Breast epithelium (tissue), 4 donors: Measurements from ENCODE around the gene CASP5. TPM values are rescaled to one million over a fixed set of nuclear protein-coding genes. Genes with fewer than 3 reads are reported as not detected.
A peak's percentile ranks its signal among the peaks of the same experiment; 100 is the strongest.
"Not testable (repeated sequence)": the region's sequence is repeated elsewhere in the genome, so short reads cannot be mapped to it uniquely, and the experiment has no call there.

Experiments used
- DNase-seq, 2 donors: peaks; one replicate each; pipeline ENCODE4 v3.0.0-alpha.2; 2019; ENCODE audit warnings: low spot score in 2 of 2
- H3K27ac ChIP-seq, 2 donors: fragments of 200-600 bp; sonication (generic) in 1 of 2; one replicate each; pipeline ENCODE4 v1.5.1; 2016 to 2019; ENCODE audit warnings: mild to moderate bottlenecking in 1 of 2
- H3K27me3 ChIP-seq, 2 donors: fragments of 200-600 bp; sonication (generic) in 1 of 2; one replicate each; pipeline versions ENCODE4 v1.5.1 to v1.6.0; 2017 to 2019; ENCODE audit warnings: control low read depth in 1 of 2, mild to moderate bottlenecking in 1 of 2
- H3K36me3 ChIP-seq: fragments of 200-600 bp; one replicate; pipeline ENCODE4 v1.5.1; 2019
- H3K4me1 ChIP-seq, 2 donors: fragments of 200-600 bp; sonication (generic); one replicate each; pipeline ENCODE4 v1.5.1; 2016 to 2019; ENCODE audit warnings: control low read depth in 1 of 2
- H3K4me3 ChIP-seq, 3 donors: fragments of 200-600 bp; sonication (generic); 1 replicate in 2 of 3; 2 replicates in 1 of 3; pipeline ENCODE4 v1.5.1; 2016 to 2019; ENCODE audit warnings: mild to moderate bottlenecking in 3 of 3, moderate library complexity in 2 of 3
- H3K9me3 ChIP-seq, 2 donors: fragments of 200-600 bp; sonication (generic) in 1 of 2; one replicate each; pipeline ENCODE4 v1.5.1; 2016 to 2019; ENCODE audit warnings: control low read depth in 1 of 2
- POLR2A ChIP-seq: fragments of 450-650 bp; IDR thresholded peaks from one replicate; pipeline ENCODE4 v1.6.1; 2016; ENCODE audit warnings: antibody characterized with exemption, mild to moderate bottlenecking, moderate library complexity
- POLR2AphosphoS5 ChIP-seq, 3 donors: sonication (generic); formaldehyde crosslinking; IDR thresholded peaks; one replicate each; pipeline ENCODE4 v1.6.1; 2017; ENCODE audit warnings: antibody characterized with exemption in 3 of 3
- intact Hi-C: fragments of 100-400 bp; cut with DNase I; formaldehyde crosslinking; loops from one replicate; pipeline ENCODE4 v1.15.1; 2023; ENCODE audit warnings: low total_unique reads
- total RNA-seq, 3 donors: library from RNA; depleted of rRNA; stranded (reverse); fragments of >200 nt; gene quantifications; one replicate each; pipeline ENCODE4 v1.1.0, GENCODE V29; 2016
- TF ChIP-seq, protein P1 (sequence below), 3 donors: fragments of 450-650 bp; IDR thresholded peaks; one replicate each; pipeline ENCODE4 v1.5.1; 2016 to 2017; ENCODE audit warnings: antibody characterized with exemption in 3 of 3, mild to moderate bottlenecking in 3 of 3, moderate library complexity in 3 of 3

Gene CASP5
- total RNA-seq, 3 donors from 2014 or later = 1.3 TPM; not detected in 2

DNA sequence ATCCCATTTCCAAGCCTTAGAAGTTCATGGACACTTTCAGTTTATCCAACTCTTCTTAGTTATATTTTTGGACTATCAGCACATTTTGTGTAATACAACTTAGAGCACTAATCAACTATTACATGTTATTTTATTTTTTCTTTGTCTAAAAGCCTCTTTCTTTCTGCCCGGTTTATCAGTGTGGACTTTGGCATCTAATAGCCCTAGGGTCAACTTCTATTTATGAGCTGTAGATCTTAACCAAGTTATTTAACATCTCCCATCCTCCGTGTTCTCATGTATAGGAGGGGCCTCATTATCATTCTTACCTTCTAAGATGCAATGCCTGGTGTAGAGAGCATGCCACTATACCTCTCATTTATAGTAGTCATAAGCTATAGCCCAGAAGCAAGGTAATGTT lies 17.7 kb upstream of the CASP5 start:
- H3K36me3 ChIP-seq = no peaks in the 10 kb centered on the region
- H3K9me3 ChIP-seq = no peaks in the 10 kb centered on the region
- intact Hi-C loops = no loop called here
- H3K27me3 ChIP-seq = no peaks in the 10 kb centered on the region
- H3K4me3 ChIP-seq = no peak overlapping the region
- DNase-seq = no peak
- H3K27ac ChIP-seq = no peak overlapping the region
- TF ChIP-seq, protein P1, sequence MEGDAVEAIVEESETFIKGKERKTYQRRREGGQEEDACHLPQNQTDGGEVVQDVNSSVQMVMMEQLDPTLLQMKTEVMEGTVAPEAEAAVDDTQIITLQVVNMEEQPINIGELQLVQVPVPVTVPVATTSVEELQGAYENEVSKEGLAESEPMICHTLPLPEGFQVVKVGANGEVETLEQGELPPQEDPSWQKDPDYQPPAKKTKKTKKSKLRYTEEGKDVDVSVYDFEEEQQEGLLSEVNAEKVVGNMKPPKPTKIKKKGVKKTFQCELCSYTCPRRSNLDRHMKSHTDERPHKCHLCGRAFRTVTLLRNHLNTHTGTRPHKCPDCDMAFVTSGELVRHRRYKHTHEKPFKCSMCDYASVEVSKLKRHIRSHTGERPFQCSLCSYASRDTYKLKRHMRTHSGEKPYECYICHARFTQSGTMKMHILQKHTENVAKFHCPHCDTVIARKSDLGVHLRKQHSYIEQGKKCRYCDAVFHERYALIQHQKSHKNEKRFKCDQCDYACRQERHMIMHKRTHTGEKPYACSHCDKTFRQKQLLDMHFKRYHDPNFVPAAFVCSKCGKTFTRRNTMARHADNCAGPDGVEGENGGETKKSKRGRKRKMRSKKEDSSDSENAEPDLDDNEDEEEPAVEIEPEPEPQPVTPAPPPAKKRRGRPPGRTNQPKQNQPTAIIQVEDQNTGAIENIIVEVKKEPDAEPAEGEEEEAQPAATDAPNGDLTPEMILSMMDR (IDR thresholded peaks at IDR 0.05) = no peak
- no peak for TF ChIP-seq POLR2AphosphoS5 (IDR thresholded peaks at IDR 0.05)
- TF ChIP-seq POLR2A = no peak
- no peaks in the 10 kb centered on the region for H3K4me1 ChIP-seq

DNA sequence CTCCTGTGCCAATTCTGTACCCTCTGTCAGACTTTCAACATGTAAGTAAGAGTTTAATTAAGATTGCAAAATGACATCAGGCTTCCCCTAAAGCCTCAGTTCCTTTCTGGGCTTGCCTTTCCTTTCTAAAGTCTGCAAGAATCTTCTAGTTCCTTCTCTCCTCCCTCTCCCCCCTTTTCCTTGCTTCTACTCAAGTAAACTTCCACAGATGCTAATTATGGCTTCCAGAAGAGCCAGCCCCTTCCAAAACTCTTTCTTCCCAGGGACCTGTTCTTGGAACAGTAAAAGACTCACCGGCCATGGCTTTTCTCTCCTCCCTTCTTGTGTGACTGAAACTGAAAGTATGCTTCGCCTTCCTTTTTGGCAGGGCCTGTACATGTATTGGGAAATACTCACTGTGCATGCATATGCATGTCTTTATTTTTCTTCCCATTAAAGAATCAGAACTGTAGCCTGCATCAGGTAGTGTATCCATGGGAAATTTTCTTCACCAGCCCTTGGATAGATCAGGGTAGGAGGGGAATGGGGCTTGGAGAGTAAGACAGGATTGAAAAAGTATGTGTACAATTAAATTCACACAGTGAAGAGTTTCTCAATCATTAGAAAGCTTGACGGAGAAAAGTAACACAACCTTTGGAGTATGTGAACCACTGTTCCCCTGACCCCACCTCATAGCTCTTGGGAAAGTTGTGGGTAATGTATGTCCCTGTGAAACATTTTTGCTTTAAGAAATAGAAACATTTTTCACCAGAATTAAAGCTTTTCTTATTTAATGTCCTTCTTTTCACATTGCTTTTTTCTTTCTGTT lies 12.0 kb upstream of the CASP5 start, which contains the start of gene CASP1:
CASP1 (minus strand) TSS at position 332 of the 808 bp plus-strand sequence; CDS start at position 301, 31 bp downstream.
- DNase-seq = peak in 1 of 2 donors; percentile 68
- intact Hi-C loops = no loop called here
- Histone ChIP-seq H3K9me3 (no peaks in the 10 kb centered on the region), H3K4me3 (peak within 1 kb of the TSS; percentile 32 to 64 (median 50)), H3K36me3 (no peaks in the 10 kb centered on the region), H3K27ac (peak within 1 kb of the TSS; percentile 78 to 83), H3K27me3 (no peaks in the 10 kb centered on the region), H3K4me1 (no peaks in the 10 kb centered on the region)
- TF ChIP-seq POLR2A = no peak
- TF ChIP-seq POLR2AphosphoS5 (IDR thresholded peaks at IDR 0.05) = peak in 1 of 3 donors; percentile 51
- TF ChIP-seq, protein P1 (IDR thresholded peaks at IDR 0.05) = no peak

DNA sequence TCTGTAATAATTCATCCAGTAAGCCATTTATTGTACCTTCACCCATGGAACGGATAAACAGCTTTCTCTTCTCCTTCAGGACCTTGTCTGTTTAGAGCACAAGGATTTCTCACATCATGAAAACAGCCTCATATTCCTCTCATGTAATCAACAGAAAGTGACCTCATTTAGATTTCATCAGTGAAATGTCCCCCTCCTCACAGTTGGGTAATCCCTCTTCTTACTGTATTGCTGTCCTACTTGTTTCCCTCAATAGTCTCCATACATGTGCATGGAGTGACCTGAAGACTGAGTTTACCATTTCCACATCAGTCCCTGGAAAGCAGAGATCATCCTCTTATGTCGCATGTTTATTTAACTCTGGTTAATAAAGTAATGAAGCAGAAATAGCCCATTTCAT lies 11.4 kb upstream of the CASP5 start:
- peak overlapping the region; percentile 78 to 83 for H3K27ac ChIP-seq
- H3K36me3 ChIP-seq, intact Hi-C loops, DNase-seq, H3K9me3 ChIP-seq, H3K4me1 ChIP-seq, H3K27me3 ChIP-seq: not testable (repeated sequence)
- H3K4me3 ChIP-seq = peak overlapping the region; percentile 32 to 64 (median 50)

DNA sequence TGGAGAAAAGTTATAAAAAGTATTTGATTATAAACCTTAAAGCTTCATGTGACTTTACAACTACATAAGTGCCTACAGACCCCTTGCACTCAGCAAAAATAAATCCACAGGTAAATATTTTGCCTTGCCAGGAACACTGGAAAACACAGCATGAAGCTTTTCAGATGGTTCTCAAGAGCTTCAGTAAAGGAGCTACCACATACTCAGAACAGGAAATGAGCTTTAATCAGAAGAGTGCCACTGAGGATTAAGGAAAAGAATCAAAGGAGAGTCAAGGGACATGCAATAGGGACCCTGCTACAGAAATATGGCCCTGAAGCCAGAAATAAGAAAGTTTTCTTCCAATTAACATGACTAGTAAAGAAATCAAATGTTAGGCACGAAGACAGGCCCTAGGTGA lies 10.8 kb upstream of the CASP5 start:
- TF ChIP-seq POLR2AphosphoS5 (IDR thresholded peaks at IDR 0.05) (no peak), POLR2A (no peak)
- TF ChIP-seq, protein P1 (IDR thresholded peaks at IDR 0.05) = no peak
- Histone ChIP-seq H3K4me1 (no peaks in the 10 kb centered on the region), H3K27me3 (no peaks in the 10 kb centered on the region), H3K4me3 (peak overlapping the region in 2 of 3 donors; percentile 50 to 64), H3K36me3 (no peaks in the 10 kb centered on the region), H3K9me3 (no peaks in the 10 kb centered on the region), H3K27ac (peak overlapping the region in 1 of 2 donors; percentile 83)
- no peak for DNase-seq
- intact Hi-C loops = no loop called here

DNA sequence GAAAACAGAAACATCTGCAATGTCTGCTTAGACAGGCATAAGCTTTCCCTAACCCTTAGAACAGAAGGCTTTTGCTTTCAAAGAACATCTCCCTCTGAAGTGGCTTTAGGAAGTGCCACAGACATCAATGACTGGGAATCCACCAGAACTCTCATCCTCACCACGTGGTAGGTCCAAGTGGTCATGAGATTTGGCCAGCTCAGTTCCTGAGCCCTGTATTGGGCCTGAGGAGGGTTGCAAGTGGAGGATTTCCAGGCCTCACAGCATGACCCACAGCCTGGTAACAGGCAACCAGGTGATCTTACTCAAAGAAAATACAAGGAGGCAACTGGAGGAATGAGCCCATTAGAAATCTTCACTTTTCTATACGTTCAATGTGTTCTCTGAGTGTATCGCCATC lies 10.4 kb upstream of the CASP5 start:
- Histone ChIP-seq H3K9me3 (no peaks in the 10 kb centered on the region), H3K27ac (peak overlapping the region in 1 of 2 donors; percentile 12), H3K27me3 (no peaks in the 10 kb centered on the region), H3K4me1 (no peaks in the 10 kb centered on the region), H3K36me3 (no peaks in the 10 kb centered on the region), H3K4me3 (peak overlapping the region in 2 of 3 donors; percentile 50 to 64)
- intact Hi-C loops = no loop called here
- TF ChIP-seq POLR2A (no peak), POLR2AphosphoS5 (IDR thresholded peaks at IDR 0.05) (no peak)
- TF ChIP-seq, protein P1 (IDR thresholded peaks at IDR 0.05) = no peak
- no peak for DNase-seq
